Right ventricle myocardium inferior (tissue), 1 donor: ENCODE data around the gene SRI. TPM values are rescaled to one million over a fixed set of nuclear protein-coding genes. Genes with fewer than 3 reads are reported as not detected.
"Not testable (repeated sequence)": the region's sequence is repeated elsewhere in the genome, so short reads cannot be mapped to it uniquely, and the experiment has no call there.

ENCODE experiments used
- ATAC-seq: fragments of 200-7000 bp; cut with Tn5 transposase; one replicate; pipeline ENCODE4 v1.9.1; 2020; ENCODE audit warnings: mild to moderate bottlenecking, moderate library complexity
- DNase-seq: peaks from one replicate; pipeline ENCODE4 v3.0.0; 2021; ENCODE audit errors: missing footprints
- intact Hi-C: fragments of 100-400 bp; cut with DNase I; formaldehyde crosslinking; loops from one replicate; pipeline ENCODE4 v1.11.0; 2022
- long read RNA-seq: library from polyadenylated mRNA; unstranded; transcript quantifications from one replicate; pipeline ENCODE4 v2.0.0, GENCODE V29; 2021
- total RNA-seq: library from RNA; stranded (reverse); fragmentation: NEBNext Ultra II Directional; extraction: Animal tissue kit (Norgen Biotek cat#: 25700); gene quantifications from one replicate; pipeline ENCODE4 v1.2.1, GENCODE V29; 2021
- donor health status: DM: no; HTN: yes; CAD: no; lungs with severe emphysema.

SRI gene
- total RNA-seq = 93.6 TPM
- long read RNA-seq, transcript SRI-201 (8 exons, 2,010 nt) = major isoform, 34 of 34 reads
- long read RNA-seq, partial matches to known transcripts = 0 of 34 reads
- long read RNA-seq, other reads (novel, unspliced or antisense) = 0 of 34 reads

- ATAC-seq = peak; percentile 99
- intact Hi-C loops = no loop called here
These were observed at the start of gene SRI for GRCh38 chr7:88219781-88220747. SRI (minus strand) TSS chr7:88220038; CDS start chr7:88220026, 12 bp downstream.

GRCh38 chr7:88269586-88269985 is 49.7 kb upstream of the SRI start:
- ATAC-seq = no peak
- no peak for DNase-seq
- intact Hi-C loops = no loop called here

More at GRCh38 chr7:88219781-88220747, at the start of gene SRI:
- DNase-seq = peak; percentile 97

DNA sequence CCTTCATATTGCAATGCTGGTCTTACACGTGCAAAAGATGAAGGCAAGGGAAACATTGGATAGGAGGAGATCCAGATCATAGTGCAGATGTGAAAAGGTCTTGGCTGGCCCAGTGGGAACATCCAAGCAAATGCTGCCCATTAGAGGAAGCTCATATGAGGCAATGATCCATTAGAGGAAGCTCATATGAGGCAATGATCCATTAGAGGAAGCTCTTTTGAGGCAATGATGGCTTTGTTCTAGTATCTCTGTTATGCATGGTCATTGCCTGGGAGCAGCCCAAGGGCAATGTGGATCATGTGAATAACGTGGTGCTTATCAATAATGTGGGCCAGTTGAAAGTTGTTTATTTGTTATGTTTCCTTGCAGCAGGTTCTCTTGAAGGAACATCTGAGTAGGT is 49.0 kb upstream of the SRI start:
- intact Hi-C loops = no loop called here
- DNase-seq = no peak
- ATAC-seq = peak; percentile 34

GRCh38 chr7:88268051-88268450 is 48.2 kb upstream of the SRI start:
- no peak for ATAC-seq
- intact Hi-C loops = no loop called here
- DNase-seq = no peak

- ATAC-seq (no peak), DNase-seq (no peak)
- intact Hi-C loops = no loop called here
These were observed 47.6 kb upstream of the SRI start for GRCh38 chr7:88267421-88267820.

DNA sequence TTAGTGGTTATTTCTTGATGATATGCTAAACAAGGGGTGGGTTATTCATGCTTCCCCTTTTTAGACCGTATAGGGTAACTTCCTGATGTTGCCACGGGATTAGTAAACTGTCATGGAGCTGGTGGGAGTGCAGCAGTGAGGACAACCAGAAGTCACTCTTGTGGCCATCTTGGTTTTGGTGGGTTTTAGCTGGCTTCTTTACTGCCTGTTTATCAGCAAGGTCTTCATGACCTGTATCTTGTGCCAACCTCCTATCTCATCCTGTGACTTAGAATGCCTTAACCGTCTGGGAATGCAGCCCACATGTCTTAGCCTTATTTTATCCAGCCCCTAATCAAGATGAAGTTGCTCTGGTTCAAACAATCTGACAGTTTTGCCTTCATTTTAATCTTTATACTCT is 45.1 kb upstream of the SRI start:
- intact Hi-C loops, ATAC-seq, DNase-seq: not testable (repeated sequence)

- intact Hi-C loops = no loop called here
- DNase-seq (no peak), ATAC-seq (no peak)
These were observed 42.7 kb upstream of the SRI start for GRCh38 chr7:88262562-88262961.

- intact Hi-C loops = no loop called here
- no peak for ATAC-seq
- no peak for DNase-seq
These were observed 40.9 kb upstream of the SRI start for GRCh38 chr7:88260719-88261118.

- DNase-seq (no peak), ATAC-seq (no peak)
- intact Hi-C loops = no loop called here
These were observed 40.0 kb upstream of the SRI start for GRCh38 chr7:88259656-88260380.

DNA sequence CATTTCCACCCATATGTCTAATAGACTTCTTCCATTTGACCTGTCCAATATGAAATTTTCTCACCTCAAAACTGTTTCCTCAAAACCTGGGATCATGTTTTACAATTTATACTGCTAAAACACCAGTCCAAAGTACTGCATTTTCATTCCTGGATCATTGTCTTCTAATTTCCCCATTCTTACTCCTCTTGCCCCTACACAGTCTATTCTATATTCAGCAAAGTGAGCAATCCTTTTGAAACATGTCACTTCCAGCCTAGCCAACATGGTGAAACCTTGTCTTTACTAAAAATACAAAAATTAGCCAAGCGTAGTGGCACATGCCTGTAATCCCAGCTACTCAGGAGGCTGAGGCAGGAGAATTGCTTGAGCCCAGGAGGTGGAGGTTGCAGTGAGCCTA is 38.5 kb upstream of the SRI start:
- ATAC-seq, DNase-seq, intact Hi-C loops: not testable (repeated sequence)

- intact Hi-C loops = no loop called here
- ATAC-seq (no peak), DNase-seq (no peak)
These were observed 37.1 kb upstream of the SRI start for GRCh38 chr7:88256906-88257305.

DNA sequence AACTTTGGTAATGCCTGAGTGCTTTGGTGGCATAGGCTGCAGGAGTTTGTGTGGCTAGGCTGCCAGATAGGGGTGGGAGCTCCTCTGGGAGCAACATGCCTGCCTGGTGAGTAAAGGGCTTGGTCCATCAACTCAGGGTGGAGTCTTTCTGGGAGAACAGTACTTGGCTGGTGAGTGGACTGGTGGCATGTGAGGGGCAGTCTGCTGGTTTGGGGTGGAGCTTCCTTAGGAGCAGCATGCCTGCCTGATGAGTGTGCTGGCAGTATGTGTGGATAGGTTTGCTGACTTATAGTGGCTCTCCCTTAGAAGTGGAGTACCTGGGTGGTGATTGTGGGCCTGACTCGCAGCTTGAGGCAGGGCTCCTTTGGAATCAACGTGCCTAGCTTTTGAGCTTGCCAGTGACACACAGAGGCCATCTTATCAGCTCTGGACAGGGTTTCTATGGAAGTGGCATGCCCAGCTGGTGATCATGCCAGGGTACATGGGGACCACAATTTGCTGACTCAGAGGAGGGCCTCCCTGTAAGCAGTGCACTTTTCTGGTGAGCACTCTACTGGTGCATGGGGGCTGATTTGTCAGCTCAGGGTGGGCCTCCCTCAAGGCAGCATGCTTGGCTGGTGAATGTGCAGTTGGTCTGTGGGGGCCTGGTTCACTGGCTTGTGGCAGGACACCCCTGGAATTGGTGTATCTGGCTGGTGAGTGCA is 35.0 kb upstream of the SRI start:
- DNase-seq (no peak), ATAC-seq (no peak)
- intact Hi-C loops = no loop called here

DNA sequence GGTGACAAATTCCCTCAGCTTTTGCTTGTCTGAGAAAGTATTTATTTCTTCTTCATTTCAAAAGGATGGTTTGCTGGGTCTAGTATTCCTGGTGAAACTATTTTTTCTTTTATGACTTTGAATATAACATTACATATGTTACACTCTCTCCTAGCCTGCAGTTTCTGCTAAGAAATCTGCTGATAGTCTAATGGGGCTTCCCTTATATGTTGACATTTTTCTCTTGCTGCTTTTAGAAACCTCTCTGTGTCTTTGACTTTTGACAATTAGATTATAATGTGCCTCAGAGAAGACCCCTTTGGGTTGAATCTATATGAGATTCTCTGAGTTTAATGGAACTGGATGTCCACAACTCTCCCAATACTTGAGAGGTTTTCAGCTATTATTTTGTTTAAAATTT is 33.8 kb upstream of the SRI start:
- intact Hi-C loops = no loop called here
- ATAC-seq = no peak
- DNase-seq = no peak

- intact Hi-C loops = no loop called here
- ATAC-seq (no peak), DNase-seq (no peak)
These were observed 24.4 kb upstream of the SRI start for GRCh38 chr7:88244258-88244657.

GRCh38 chr7:88243345-88243909 is 23.6 kb upstream of the SRI start:
- DNase-seq = no peak
- intact Hi-C loops = loop anchor here (1.0 kb wide), 1 partner anchor 114 kb away; no protein-coding TSS in a partner anchor
- peak; percentile 90 for ATAC-seq

DNA sequence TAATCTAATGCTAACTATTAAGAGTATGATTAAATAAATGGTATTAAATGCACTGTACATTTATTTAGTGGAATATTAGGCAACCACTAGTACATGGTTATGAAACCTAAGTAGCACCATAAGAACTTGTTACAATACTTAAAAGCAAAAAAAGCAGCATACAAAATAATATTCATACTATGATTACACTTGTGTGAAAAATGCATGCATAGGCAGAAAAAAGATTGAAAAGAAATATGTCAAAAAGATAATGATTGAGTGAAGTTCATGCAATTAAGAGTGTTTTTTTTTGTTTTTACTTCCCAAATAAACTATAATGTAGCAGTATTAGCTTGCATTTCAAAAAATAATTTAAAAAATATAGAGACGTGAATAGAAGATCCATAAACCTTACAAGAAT is 20.0 kb upstream of the SRI start:
- ATAC-seq (no peak), DNase-seq (no peak)
- intact Hi-C loops = no loop called here

DNA sequence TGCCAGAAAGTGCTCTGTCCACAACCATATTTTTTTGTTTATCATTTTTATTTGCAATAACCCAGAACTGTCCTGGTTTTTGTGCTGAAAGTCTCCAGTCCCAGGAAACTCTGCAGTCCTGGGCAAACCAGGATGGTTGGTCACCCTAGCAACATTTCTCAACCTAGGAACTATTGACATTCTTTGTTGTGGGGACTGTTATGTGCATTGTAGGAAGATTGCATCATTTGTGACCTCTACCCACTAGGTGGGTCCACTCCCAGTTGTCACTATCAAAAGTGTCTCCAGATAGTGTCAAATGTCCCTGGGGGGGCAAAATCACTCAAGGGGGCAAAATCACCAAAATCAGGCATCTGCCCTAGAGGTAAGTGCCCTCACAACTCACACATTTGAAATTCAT is 14.0 kb upstream of the SRI start:
- ATAC-seq = no peak
- intact Hi-C loops = no loop called here
- no peak for DNase-seq

GRCh38 chr7:88230646-88231045 is 10.8 kb upstream of the SRI start:
- DNase-seq = no peak
- intact Hi-C loops = no loop called here
- no peak for ATAC-seq
